PFSK-1 (cell line): Measurements from ENCODE around the gene HOXC6.
A peak's percentile ranks its signal among the peaks of the same experiment; 100 is the strongest.

Experiments
- FOXP2 ChIP-seq: optimal IDR thresholded peaks from 2 replicates; pipeline ENCODE3; 2011; ENCODE audit warnings: borderline replicate concordance, control low read depth, inconsistent platforms; ENCODE audit not compliant: insufficient read depth; ENCODE audit errors: extremely low read length, extremely low read depth
- POLR2AphosphoS5 ChIP-seq: IDR thresholded peaks from 2 replicates; pipeline ENCODE4 v1.6.1; 2012; ENCODE audit warnings: low read depth, mild to moderate bottlenecking, control low read depth, low read length, moderate library complexity
- SIN3A ChIP-seq: IDR thresholded peaks from 2 replicates; pipeline ENCODE4 v1.6.1; 2012; ENCODE audit warnings: mild to moderate bottlenecking, low read length, moderate library complexity, borderline replicate concordance; ENCODE audit not compliant: insufficient read depth
- TAF1 ChIP-seq: IDR thresholded peaks from 2 replicates; pipeline ENCODE4 v1.6.1; 2012; ENCODE audit warnings: low read length, control low read depth, borderline replicate concordance; ENCODE audit not compliant: insufficient read depth
- TF ChIP-seq, protein P1 (sequence below), 2 experiments: IDR thresholded peaks; 2 replicates each; pipeline versions ENCODE4 v1.6.1 to v1.8.0; 2011 to 2012; ENCODE audit warnings: low read depth in 2 of 2, low read length in 2 of 2, control low read depth in 1 of 2, inconsistent platforms in 1 of 2, mild to moderate bottlenecking in 1 of 2, moderate library complexity in 1 of 2; ENCODE audit not compliant: insufficient read depth in 1 of 2

Gene HOXC6

DNA sequence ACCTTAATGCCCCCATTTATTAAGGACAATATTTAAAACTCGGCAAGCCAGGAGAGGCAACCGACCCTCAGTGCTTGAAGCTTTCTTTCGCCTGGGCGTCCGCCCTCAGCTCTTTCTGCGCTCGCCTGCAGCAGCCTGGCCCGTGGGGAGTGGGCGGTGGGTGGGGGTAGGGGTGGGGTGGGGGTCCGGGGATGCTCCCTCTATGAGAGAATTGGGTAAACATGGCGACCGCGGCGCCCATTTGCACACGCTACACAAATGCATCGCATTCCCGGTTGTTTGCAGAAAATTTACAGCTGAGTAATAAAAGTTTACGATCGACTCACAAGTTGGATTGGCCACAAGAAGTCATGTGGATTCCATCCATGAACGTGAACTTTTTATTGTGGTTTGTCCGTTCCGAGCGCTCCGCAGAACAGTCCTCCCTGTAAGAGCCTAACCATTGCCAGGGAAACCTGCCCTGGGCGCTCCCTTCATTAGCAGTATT lies 11.7 kb upstream of the HOXC6 start:
- TF ChIP-seq FOXP2 (no peak), POLR2AphosphoS5 (no peak), SIN3A (no peak), TAF1 (no peak)
- TF ChIP-seq, protein P1, sequence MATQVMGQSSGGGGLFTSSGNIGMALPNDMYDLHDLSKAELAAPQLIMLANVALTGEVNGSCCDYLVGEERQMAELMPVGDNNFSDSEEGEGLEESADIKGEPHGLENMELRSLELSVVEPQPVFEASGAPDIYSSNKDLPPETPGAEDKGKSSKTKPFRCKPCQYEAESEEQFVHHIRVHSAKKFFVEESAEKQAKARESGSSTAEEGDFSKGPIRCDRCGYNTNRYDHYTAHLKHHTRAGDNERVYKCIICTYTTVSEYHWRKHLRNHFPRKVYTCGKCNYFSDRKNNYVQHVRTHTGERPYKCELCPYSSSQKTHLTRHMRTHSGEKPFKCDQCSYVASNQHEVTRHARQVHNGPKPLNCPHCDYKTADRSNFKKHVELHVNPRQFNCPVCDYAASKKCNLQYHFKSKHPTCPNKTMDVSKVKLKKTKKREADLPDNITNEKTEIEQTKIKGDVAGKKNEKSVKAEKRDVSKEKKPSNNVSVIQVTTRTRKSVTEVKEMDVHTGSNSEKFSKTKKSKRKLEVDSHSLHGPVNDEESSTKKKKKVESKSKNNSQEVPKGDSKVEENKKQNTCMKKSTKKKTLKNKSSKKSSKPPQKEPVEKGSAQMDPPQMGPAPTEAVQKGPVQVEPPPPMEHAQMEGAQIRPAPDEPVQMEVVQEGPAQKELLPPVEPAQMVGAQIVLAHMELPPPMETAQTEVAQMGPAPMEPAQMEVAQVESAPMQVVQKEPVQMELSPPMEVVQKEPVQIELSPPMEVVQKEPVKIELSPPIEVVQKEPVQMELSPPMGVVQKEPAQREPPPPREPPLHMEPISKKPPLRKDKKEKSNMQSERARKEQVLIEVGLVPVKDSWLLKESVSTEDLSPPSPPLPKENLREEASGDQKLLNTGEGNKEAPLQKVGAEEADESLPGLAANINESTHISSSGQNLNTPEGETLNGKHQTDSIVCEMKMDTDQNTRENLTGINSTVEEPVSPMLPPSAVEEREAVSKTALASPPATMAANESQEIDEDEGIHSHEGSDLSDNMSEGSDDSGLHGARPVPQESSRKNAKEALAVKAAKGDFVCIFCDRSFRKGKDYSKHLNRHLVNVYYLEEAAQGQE (IDR thresholded peaks at IDR 0.05; ENCODE audit: insufficient read depth in 1 of 2, low read depth in 2 of 2, low read length in 2 of 2), result no peak

DNA sequence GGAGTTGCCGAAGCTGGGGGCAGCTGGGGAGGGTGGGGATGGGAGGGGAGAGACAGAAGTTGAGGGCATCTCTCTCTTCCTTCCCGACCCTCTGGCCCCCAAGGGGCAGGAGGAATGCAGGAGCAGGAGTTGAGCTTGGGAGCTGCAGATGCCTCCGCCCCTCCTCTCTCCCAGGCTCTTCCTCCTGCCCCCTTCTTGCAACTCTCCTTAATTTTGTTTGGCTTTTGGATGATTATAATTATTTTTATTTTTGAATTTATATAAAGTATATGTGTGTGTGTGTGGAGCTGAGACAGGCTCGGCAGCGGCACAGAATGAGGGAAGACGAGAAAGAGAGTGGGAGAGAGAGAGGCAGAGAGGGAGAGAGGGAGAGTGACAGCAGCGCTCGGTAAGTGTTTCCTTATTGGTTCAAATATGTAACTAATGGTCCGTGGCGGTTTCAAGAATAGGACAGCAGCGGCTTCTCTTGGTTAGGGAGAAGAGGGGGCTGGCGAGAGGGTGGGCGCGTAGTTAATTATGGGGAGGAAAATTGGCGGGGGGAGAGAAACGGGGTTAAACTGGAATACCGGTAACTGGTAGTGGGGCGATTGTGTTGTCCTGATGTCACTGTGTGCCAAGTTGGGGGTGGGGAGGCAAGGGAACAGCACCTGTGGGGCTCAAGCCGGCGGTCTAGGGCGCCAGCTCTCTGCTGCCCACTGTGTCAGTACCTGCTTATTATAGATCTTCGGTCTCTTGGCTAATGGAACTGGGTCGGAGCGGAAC lies 11.0 kb upstream of the HOXC6 start:
- TF ChIP-seq POLR2AphosphoS5, result no peak
- TF ChIP-seq, protein P1 (IDR thresholded peaks at IDR 0.05; ENCODE audit: insufficient read depth in 1 of 2, low read depth in 2 of 2, low read length in 2 of 2), result no peak
- no peak for TF ChIP-seq FOXP2
- no peak for TF ChIP-seq SIN3A
- TF ChIP-seq TAF1, result no peak

DNA sequence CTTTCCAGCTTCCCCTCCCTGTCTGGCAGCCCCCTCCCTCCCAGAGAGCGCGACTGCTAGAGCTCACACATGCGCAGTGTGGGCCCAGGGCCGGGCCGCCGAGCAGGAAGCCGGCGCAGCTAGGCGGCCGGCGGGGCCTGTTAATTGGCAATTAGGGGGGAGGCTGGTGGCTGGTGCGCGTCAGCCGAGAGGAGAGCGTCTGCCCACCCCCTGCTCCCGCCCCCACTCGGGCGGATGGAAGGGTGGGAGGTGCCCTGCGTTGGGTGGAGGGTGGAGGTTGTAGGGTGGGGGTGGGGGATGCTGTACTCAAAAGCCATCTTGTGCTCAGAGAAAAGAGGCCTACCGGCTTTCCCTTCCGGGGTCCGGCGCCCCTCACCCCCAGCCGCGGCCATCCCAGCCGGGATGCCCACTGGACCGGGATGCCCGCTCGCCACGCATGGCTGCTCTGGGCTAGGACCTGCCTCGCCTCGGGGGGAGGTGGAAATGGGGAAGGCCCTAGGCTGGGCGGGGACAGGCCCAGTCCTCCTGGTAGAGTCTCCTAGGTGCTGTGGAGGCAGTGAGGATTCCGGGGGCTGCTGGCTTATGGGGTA lies 10.3 kb upstream of the HOXC6 start:
- TF ChIP-seq FOXP2 (peak; percentile 69), TAF1 (no peak), POLR2AphosphoS5 (peak; percentile 48; the same call in 1 of the 2 replicates), SIN3A (no peak)
- TF ChIP-seq, protein P1 (IDR thresholded peaks at IDR 0.05; ENCODE audit: insufficient read depth in 1 of 2, low read depth in 2 of 2, low read length in 2 of 2), result no peak

DNA sequence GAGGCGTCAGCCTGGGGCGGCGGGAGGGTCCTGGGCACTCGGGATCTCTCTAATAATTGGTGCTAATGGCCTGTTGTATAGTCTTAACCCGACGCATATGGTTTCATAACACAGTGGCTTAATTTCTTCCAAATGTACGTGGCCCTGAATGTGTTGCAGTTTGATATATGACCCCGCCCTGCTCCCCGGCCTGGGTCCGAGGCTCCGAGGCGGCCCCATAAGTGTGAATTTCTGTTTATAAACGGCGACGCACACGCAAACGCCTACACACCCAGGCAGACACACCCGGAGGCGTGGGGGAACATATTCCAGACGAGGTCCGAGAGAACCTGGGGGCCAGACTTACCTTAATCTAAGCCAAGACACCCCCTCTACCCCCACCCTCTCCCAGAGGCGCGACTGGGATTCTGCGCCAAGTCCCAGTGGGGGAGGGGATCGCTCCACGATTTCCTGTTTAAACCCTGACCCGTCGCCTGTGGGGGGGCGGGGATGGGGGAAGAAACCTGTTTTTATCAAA lies 9.7 kb upstream of the HOXC6 start:
- TF ChIP-seq SIN3A (no peak), FOXP2 (no peak), POLR2AphosphoS5 (no peak), TAF1 (no peak)
- TF ChIP-seq, protein P1 (IDR thresholded peaks at IDR 0.05; ENCODE audit: insufficient read depth in 1 of 2, low read depth in 2 of 2, low read length in 2 of 2), result no peak
